ENCODE data around the gene CLTA. TPM values are rescaled to one million over a fixed set of nuclear protein-coding genes. Genes with fewer than 3 reads are reported as not detected.

The CLTA gene, protein sequence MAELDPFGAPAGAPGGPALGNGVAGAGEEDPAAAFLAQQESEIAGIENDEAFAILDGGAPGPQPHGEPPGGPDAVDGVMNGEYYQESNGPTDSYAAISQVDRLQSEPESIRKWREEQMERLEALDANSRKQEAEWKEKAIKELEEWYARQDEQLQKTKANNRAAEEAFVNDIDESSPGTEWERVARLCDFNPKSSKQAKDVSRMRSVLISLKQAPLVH
- 100 to 1,000 TPM; 156 to 158 TPM for total RNA-seq

GRCh38 chr9:36190388-36191289 is at the start of gene CLTA:
TSS of gene CLTA (plus strand) at chr9:36190921. CDS start at chr9:36191057, 136 bp downstream.
- H3K4me3 Mint-ChIP-seq = peak within 1 kb of the TSS; percentile 97
- DNase-seq = peak; percentile 98
- peaks cover 28% of the 10 kb centered on the region for H3K36me3 Mint-ChIP-seq (ENCODE audit: low read depth)
- peaks cover 8% of the 10 kb centered on the region for H3K27me3 Mint-ChIP-seq
- H3K27ac Mint-ChIP-seq = peak within 1 kb of the TSS; percentile 93
- no peaks in the 10 kb centered on the region for H3K9me3 Mint-ChIP-seq
- ChIA-PET CTCF (interaction anchor here (0.6 to 3.0 kb wide), 26 partner anchors 9 to 936 kb away, joined by 3 to 24 read pairs (median 4); partner anchors contain the start of gene CCIN), POLR2A (interaction anchor here (0.5 to 1.0 kb wide), 5 partner anchors 24 to 1057 kb away, joined by 3 to 4 read pairs (median 3); partner anchors contain the start of gene GNE)
- H3K4me1 Mint-ChIP-seq = peaks cover 55% of the 10 kb centered on the region

GRCh38 chr9:36141288-36141687 is 49.4 kb upstream of the CLTA start:
- Mint-ChIP-seq H3K9me3 (peaks cover 11% of the 10 kb centered on the region), H3K4me3 (peak overlapping the region; percentile 57), H3K4me1 (peaks cover 93% of the 10 kb centered on the region), H3K36me3 (ENCODE audit: low read depth) (peaks cover 65% of the 10 kb centered on the region), H3K27ac (no peak overlapping the region), H3K27me3 (no peaks in the 10 kb centered on the region)
- POLR2A ChIA-PET = no interaction called here
- CTCF ChIA-PET = interaction anchor here (0.6 to 4.3 kb wide), 3 partner anchors 25 to 625 kb away, joined by 3 to 19 read pairs (median 3); partner anchors contain the start of gene CLTA
- DNase-seq = no peak

DNA sequence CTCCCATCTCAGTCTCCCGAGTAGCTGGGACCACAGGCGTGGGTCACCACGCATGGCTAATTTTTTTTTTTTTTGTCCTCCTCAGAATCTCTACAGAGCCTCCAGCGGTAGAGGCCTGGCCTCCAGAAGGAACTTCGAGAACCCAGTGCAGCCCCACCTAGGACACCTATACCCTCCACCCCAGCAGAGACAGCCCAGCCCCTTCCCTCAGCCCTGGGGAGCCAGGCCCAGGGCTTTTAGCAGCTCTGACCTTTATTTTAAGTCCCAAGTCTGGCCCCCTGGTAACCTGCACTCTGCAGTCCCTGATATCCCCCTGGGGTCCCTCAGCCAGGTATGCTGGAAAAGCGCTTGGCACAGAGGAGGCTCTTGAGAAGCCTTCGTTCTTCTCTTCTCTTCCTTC is 49.0 kb upstream of the CLTA start:
- H3K9me3 Mint-ChIP-seq = peaks cover 13% of the 10 kb centered on the region
- peaks cover 96% of the 10 kb centered on the region for H3K4me1 Mint-ChIP-seq
- peak overlapping the region; percentile 54 for H3K27ac Mint-ChIP-seq
- no peak for DNase-seq
- peaks cover 67% of the 10 kb centered on the region for H3K36me3 Mint-ChIP-seq (ENCODE audit: low read depth)
- H3K4me3 Mint-ChIP-seq = peak overlapping the region; percentile 80
- ChIA-PET POLR2A (no interaction called here), CTCF (interaction anchor here (0.6 to 4.3 kb wide), 4 partner anchors 24 to 624 kb away, joined by 3 to 19 read pairs (median 10); partner anchors contain the start of gene CLTA)
- H3K27me3 Mint-ChIP-seq = no peaks in the 10 kb centered on the region

DNA sequence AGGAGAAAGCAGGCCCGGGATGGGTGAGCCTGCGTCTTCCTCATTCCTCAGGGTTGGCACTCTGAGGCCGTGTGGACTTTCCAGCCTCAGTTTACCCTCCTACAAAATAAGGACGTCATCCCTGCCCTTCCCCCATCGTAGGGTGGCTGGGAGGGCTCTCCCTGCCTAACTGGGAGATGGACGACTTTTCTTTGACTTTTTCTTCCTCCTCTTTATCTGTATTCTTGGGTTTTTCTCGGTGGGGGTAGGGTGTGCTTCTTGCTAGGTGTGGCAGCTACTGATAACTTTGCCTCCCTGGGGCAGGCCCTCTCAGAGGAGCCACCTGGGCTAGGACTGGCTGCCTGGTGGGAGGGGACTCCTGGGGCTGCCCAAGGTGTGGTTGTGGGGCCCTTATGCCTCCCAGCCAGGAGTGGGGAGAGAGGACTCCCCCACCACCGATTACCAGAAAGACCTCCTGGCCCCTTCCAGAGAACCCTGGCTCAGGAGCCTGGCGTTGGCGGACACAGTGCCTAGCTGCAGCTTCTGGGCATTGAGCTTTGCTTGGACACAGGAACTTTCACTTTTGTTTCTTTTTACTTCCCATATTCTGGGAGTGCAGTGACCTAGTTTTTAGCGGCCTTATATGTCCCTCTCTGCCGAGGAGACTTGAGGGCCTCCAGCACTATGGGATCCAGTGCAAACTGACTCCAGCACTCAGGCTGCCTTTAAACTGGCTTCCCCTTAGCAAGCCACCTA is 48.0 kb upstream of the CLTA start:
- POLR2A ChIA-PET = no interaction called here
- H3K36me3 Mint-ChIP-seq (ENCODE audit: low read depth) = peaks cover 73% of the 10 kb centered on the region

GRCh38 chr9:36143245-36143641 is 47.5 kb upstream of the CLTA start:
- H3K36me3 Mint-ChIP-seq (ENCODE audit: low read depth) = peaks cover 73% of the 10 kb centered on the region
- POLR2A ChIA-PET = no interaction called here
- peaks cover 98% of the 10 kb centered on the region for H3K4me1 Mint-ChIP-seq
- peak overlapping the region; percentile 80 for H3K4me3 Mint-ChIP-seq
- no peak for DNase-seq
- peaks cover 17% of the 10 kb centered on the region for H3K9me3 Mint-ChIP-seq
- peak overlapping the region; percentile 94 for H3K27ac Mint-ChIP-seq
- CTCF ChIA-PET = interaction anchor here (0.8 to 4.3 kb wide), 6 partner anchors 11 to 105 kb away, joined by 3 to 19 read pairs (median 4); no protein-coding TSS in a partner anchor
- H3K27me3 Mint-ChIP-seq = no peaks in the 10 kb centered on the region

More for the DNA sequence above, 48.0 kb upstream of the CLTA start:
- peak overlapping the region; percentile 94 for H3K27ac Mint-ChIP-seq
- CTCF ChIA-PET = interaction anchor here (0.8 to 4.3 kb wide), 6 partner anchors 12 to 104 kb away, joined by 3 to 19 read pairs (median 4); no protein-coding TSS in a partner anchor
- H3K4me1 Mint-ChIP-seq = peaks cover 98% of the 10 kb centered on the region
- no peak for DNase-seq
- H3K9me3 Mint-ChIP-seq = peaks cover 17% of the 10 kb centered on the region
- H3K27me3 Mint-ChIP-seq = no peaks in the 10 kb centered on the region
- peak overlapping the region; percentile 80 for H3K4me3 Mint-ChIP-seq

DNA sequence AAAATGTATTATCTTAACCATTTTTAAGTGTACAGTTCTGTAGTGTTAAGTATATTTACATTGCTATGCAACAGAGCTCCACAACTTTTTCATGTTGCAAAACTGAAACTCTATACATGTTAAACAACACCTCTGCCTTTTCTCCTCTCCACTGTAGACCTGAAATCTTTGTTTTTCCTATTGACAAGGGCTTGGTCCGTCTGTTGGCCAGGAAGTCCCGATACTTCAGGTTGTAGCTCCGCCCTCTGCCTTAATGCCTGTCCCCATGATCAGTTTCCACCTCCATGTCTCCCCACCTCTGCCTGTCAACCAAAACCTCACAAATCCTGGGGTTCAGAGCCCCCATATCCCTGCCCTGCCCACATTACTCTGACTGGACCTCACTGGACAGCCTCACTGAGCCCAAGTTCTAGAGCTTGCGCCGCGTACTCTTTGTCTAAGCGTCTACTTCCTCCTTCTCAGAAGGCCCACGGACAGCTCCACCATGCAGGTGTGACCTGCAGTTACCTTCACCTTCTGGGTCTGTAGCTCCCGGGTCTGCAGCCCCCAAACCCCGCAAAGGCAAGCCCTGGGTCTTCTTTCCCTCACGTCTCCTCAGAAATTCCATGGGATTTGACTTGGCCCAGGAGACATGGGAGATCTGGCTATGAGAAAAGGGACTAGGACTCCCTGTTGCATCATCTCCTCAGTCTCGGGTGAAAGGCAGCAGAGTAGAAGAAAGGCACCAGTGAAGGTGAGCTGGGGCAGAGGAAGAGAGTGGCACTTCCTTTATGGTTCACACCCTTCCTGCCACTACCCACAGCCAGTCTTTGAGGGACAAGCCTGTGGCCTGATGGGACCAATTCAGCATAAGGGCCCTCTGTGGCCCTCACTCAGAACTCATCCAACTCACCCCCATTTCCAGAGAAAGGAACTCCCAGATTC is 46.1 kb upstream of the CLTA start:
- CTCF ChIA-PET = interaction anchor here (1.1 to 4.3 kb wide), 7 partner anchors 8 to 45 kb away, joined by 4 to 19 read pairs (median 5); partner anchors contain the start of gene GLIPR2
- Mint-ChIP-seq H3K27me3 (no peaks in the 10 kb centered on the region), H3K36me3 (ENCODE audit: low read depth) (peaks cover 71% of the 10 kb centered on the region), H3K27ac (peak overlapping the region; percentile 94), H3K4me1 (peaks cover 95% of the 10 kb centered on the region), H3K4me3 (peak overlapping the region; percentile 80), H3K9me3 (peaks cover 17% of the 10 kb centered on the region)
- POLR2A ChIA-PET = interaction anchor here (0.6 kb wide), 1 partner anchor 80 kb away, joined by 3 read pairs; no protein-coding TSS in a partner anchor
- DNase-seq = peak; percentile 53

DNA sequence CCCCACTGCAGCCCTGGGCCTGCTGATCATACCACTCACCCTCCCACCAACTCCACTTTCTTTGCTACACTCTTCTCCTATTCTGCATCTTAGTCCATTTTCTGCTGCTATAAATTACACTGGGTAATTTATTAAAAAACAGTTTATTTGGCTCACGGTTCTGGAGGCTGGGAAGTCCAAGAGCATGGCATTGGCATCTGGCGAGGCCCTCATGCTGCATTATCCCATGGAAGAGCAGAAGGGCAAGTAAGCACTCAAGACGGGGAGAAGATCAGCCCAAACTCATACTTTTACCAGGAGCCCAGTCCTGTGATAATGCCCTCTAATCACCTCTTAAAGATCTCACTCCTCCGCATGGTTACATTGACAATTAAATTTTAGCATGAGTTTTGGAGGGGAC is 44.8 kb upstream of the CLTA start:
- DNase-seq = no peak
- POLR2A ChIA-PET = no interaction called here
- H3K27ac Mint-ChIP-seq = peak overlapping the region; percentile 1
- CTCF ChIA-PET = no interaction called here
- H3K36me3 Mint-ChIP-seq (ENCODE audit: low read depth) = peaks cover 72% of the 10 kb centered on the region
- no peaks in the 10 kb centered on the region for H3K27me3 Mint-ChIP-seq
- H3K4me1 Mint-ChIP-seq = peaks cover 95% of the 10 kb centered on the region
- peaks cover 17% of the 10 kb centered on the region for H3K9me3 Mint-ChIP-seq
- H3K4me3 Mint-ChIP-seq = no peak overlapping the region

GRCh38 chr9:36146651-36147050 is 44.1 kb upstream of the CLTA start:
- Mint-ChIP-seq H3K9me3 (peaks cover 17% of the 10 kb centered on the region), H3K4me1 (peaks cover 94% of the 10 kb centered on the region), H3K36me3 (ENCODE audit: low read depth) (peaks cover 76% of the 10 kb centered on the region), H3K4me3 (no peak overlapping the region), H3K27me3 (no peaks in the 10 kb centered on the region), H3K27ac (peak overlapping the region; percentile 67)
- POLR2A ChIA-PET = no interaction called here
- DNase-seq = no peak
- CTCF ChIA-PET = interaction anchor here (6.8 kb wide), 1 partner anchor 9 kb away, joined by 37 read pairs; the partner anchor contains the start of gene GLIPR2

GRCh38 chr9:36147441-36148175 is 43.1 kb upstream of the CLTA start:
- Mint-ChIP-seq H3K27me3 (no peaks in the 10 kb centered on the region), H3K4me1 (peaks cover 93% of the 10 kb centered on the region), H3K9me3 (peaks cover 17% of the 10 kb centered on the region), H3K4me3 (no peak overlapping the region), H3K36me3 (ENCODE audit: low read depth) (peaks cover 77% of the 10 kb centered on the region), H3K27ac (peak overlapping the region; percentile 67)
- ChIA-PET CTCF (interaction anchor here (0.6 to 6.8 kb wide), 5 partner anchors 10 to 43 kb away, joined by 3 to 37 read pairs (median 6); partner anchors contain the start of genes CLTA and GLIPR2), POLR2A (no interaction called here)
- DNase-seq = no peak

GRCh38 chr9:36148311-36149051 is 42.2 kb upstream of the CLTA start:
- H3K4me3 Mint-ChIP-seq = no peak overlapping the region
- peak overlapping the region; percentile 67 for H3K27ac Mint-ChIP-seq
- ChIA-PET CTCF (interaction anchor here (0.8 to 6.8 kb wide), 6 partner anchors 9 to 45 kb away, joined by 3 to 37 read pairs (median 5); partner anchors contain the start of genes CLTA and GLIPR2), POLR2A (no interaction called here)
- peaks cover 74% of the 10 kb centered on the region for H3K36me3 Mint-ChIP-seq (ENCODE audit: low read depth)
- no peaks in the 10 kb centered on the region for H3K27me3 Mint-ChIP-seq
- peaks cover 92% of the 10 kb centered on the region for H3K4me1 Mint-ChIP-seq
- peaks cover 17% of the 10 kb centered on the region for H3K9me3 Mint-ChIP-seq
- DNase-seq = peak; percentile 62
